K562 (cell line): ENCODE measurements around the gene CCDC71L. TPM values are rescaled to one million over a fixed set of nuclear protein-coding genes. Genes with fewer than 3 reads are reported as not detected.

Source experiments
- ATF2 ChIP-seq: sonication (generic); formaldehyde crosslinking; IDR thresholded peaks from 2 replicates; pipeline ENCODE4 v1.8.1; 2022; ENCODE audit warnings: missing genetic modification reagents
- BRD4 ChIP-seq: fragments of 200-600 bp; sonication (generic); IDR thresholded peaks from 2 replicates; pipeline ENCODE4 v1.6.1; 2017; ENCODE audit warnings: inconsistent platforms
- BRD9 ChIP-seq: fragments of 450-650 bp; IDR thresholded peaks from 2 replicates; pipeline ENCODE4 v1.6.1; 2018; ENCODE audit warnings: low read depth; ENCODE audit not compliant: partially characterized antibody
- CHAMP1 ChIP-seq: fragments of 450-650 bp; IDR thresholded peaks from 2 replicates; pipeline ENCODE4 v1.6.1; 2016; ENCODE audit warnings: mild to moderate bottlenecking
- EGR1 ChIP-seq: fragments of 450-650 bp; conservative IDR thresholded peaks from 2 replicates; pipeline ENCODE4 v1.6.1; 2017; ENCODE audit warnings: mild to moderate bottlenecking
- HMG20B ChIP-seq: fragments of 250-450 bp; sonication (Bioruptor Pico); IDR thresholded peaks from 2 replicates; pipeline ENCODE4 v1.5.0; 2021; ENCODE audit warnings: mild to moderate bottlenecking
- LCOR ChIP-seq: sonication (generic); formaldehyde crosslinking; IDR thresholded peaks from 2 replicates; pipeline ENCODE4 v1.8.0; 2022; ENCODE audit warnings: mild to moderate bottlenecking, missing genetic modification reagents
- MLLT1 ChIP-seq, 2 experiments: fragments of 450-650 bp; IDR thresholded peaks; 2 replicates each; pipeline ENCODE4 v1.6.1; 2016
- MNT ChIP-seq, 2 experiments: fragments of 450-650 bp; conservative IDR thresholded peaks; 2 replicates each; pipeline ENCODE4 v1.6.1; 2017; ENCODE audit warnings: mild to moderate bottlenecking in 2 of 2, moderate library complexity in 2 of 2
- NR2F6 ChIP-seq: fragments of 450-650 bp; formaldehyde crosslinking; IDR thresholded peaks from 2 replicates; pipeline ENCODE4 v1.4.0; 2020; ENCODE audit warnings: mild to moderate bottlenecking
- NR4A1 ChIP-seq, 2 experiments: fragments of 250-450 bp in 1 of 2; fragments of 450-650 bp in 1 of 2; sonication (Bioruptor Pico) in 1 of 2; IDR thresholded peaks; 2 replicates each; pipeline versions ENCODE4 v1.4.0 to v1.6.1; 2016 to 2020; ENCODE audit warnings: mild to moderate bottlenecking in 2 of 2, missing compliant biosample characterization in 1 of 2, missing genetic modification characterization in 1 of 2, moderate library complexity in 1 of 2
- POLR2G ChIP-seq: fragments of 200-400 bp; formaldehyde crosslinking; IDR thresholded peaks from 2 replicates; pipeline ENCODE4 v1.6.1; 2017; ENCODE audit warnings: low read depth, mild to moderate bottlenecking, antibody characterized with exemption, low read length, moderate library complexity
- POLR2H ChIP-seq: IDR thresholded peaks from 2 replicates; pipeline ENCODE4 v1.6.1; 2016; ENCODE audit warnings: missing genetic modification characterization, low read depth, mild to moderate bottlenecking, control low read depth, missing compliant biosample characterization, moderate library complexity
- SMAD4 ChIP-seq: fragments of 250-450 bp; sonication (Bioruptor Pico); conservative IDR thresholded peaks from 2 replicates; pipeline ENCODE4 v1.8.0; 2021; ENCODE audit warnings: inconsistent platforms, mild to moderate bottlenecking, moderate library complexity
- TEAD1 ChIP-seq, 2 experiments: fragments of 450-650 bp in 1 of 2; sonication (generic) in 1 of 2; formaldehyde crosslinking; IDR thresholded peaks; 2 replicates each; pipeline versions ENCODE4 v1.4.0 to v1.8.0; 2020 to 2022; ENCODE audit warnings: mild to moderate bottlenecking in 2 of 2, missing genetic modification reagents in 1 of 2
- WHSC1 ChIP-seq: IDR thresholded peaks from one replicate; pipeline ENCODE4 v1.6.1; 2012; ENCODE audit warnings: low read length, control low read depth, inconsistent platforms
- ZNF57 ChIP-seq: fragments of 450-650 bp; formaldehyde crosslinking; IDR thresholded peaks from 2 replicates; pipeline ENCODE4 v1.4.0; 2020; ENCODE audit warnings: mild to moderate bottlenecking, moderate library complexity
- polyA plus RNA-seq, 8 experiments: library from polyadenylated mRNA; depleted of rRNA in 4 of 8; stranded (reverse) in 5 of 8; unstranded in 3 of 8; fragments of >200 nt; fragmentation: Nextera tagmentation in 2 of 8; fragmentation: Illumina TruSeq in 1 of 8; extraction: Ambion mirVana in 2 of 8; extraction: Trizol in 1 of 8; gene quantifications; 2 replicates each; pipeline versions ENCODE4 v1.2.1 to v1.2.3, GENCODE V29; 2011 to 2014; ENCODE audit warnings: inconsistent platforms in 1 of 8, missing spikeins in 1 of 8
- total RNA-seq, 7 experiments: library from RNA; depleted of rRNA in 6 of 7; stranded (reverse); fragments of >200 nt in 6 of 7; fragmentation: Illumina TruSeq in 2 of 7; extraction: Trizol in 2 of 7; gene quantifications; 2 replicates each; pipeline versions ENCODE4 v1.2.1 to v1.2.3, GENCODE V29; 2011 to 2021; ENCODE audit warnings: low replicate concordance in 1 of 7

The CCDC71L gene
- total and polyA plus RNA-seq, 9 of the 15 experiments (the other 6 are each of a cell fraction or from before 2014, with no cell fraction given): 5.7 to 108 (median 25.4) TPM

GRCh38 chr7:106660862-106661720 lies at the start of gene CCDC71L (continued):
- TF ChIP-seq MNT (conservative IDR thresholded peaks at IDR 0.05): peak in 1 of 2 experiments; percentile 68; a peak in 2 of 4 replicates
- peak; percentile 95 for TF ChIP-seq POLR2H
- peak; percentile 64; the same call in 1 of the 2 replicates for TF ChIP-seq NR2F6 (CRISPR knock-in tag)
- TF ChIP-seq SMAD4 (CRISPR knock-in tag): peak; percentile 94
- TF ChIP-seq POLR2G: peak; percentile 86
- TF ChIP-seq MLLT1 (IDR thresholded peaks at IDR 0.05): peak in 1 of 2 experiments; percentile 63
- 0 out of 2 replicates have a peak, but pooled peaks have one; percentile 68 for TF ChIP-seq NR4A1 (CRISPR knock-in tag; IDR thresholded peaks at IDR 0.05)
- TF ChIP-seq NR4A1 (tag; IDR thresholded peaks at IDR 0.05): peak; percentile 67; the same call in 1 of the 2 replicates
- no peak for TF ChIP-seq ATF2 (CRISPR knock-in tag)
- TF ChIP-seq BRD4: peak; percentile 96
- 0 out of 4 replicates have a peak, but pooled peaks of 1 of the 2 experiments have one; percentile 28 for TF ChIP-seq TEAD1 (CRISPR knock-in tag; IDR thresholded peaks at IDR 0.05)
- TF ChIP-seq BRD9: no peak
- TF ChIP-seq LCOR (CRISPR knock-in tag): peak; percentile 84; the same call in 1 of the 2 replicates
- TF ChIP-seq CHAMP1: peak; percentile 94
- TF ChIP-seq ZNF57 (CRISPR knock-in tag): no peak
- TF ChIP-seq HMG20B (CRISPR knock-in tag): no peak
- TF ChIP-seq WHSC1: no peak
- TF ChIP-seq EGR1: no peak; the same call in none of the 2 replicates
